GM12873 (cell line): ENCODE measurements around the gene NME9.

ENCODE experiments used
- CTCF ChIP-seq: IDR thresholded peaks from 2 replicates; pipeline ENCODE4 v1.5.1; 2012; ENCODE audit warnings: low read depth, mild to moderate bottlenecking, moderate library complexity, low read length, control low read depth; ENCODE audit not compliant: insufficient read depth; ENCODE audit errors: missing control alignments

Gene NME9

GRCh38 chr3:138310494-138310893 is 19.2 kb downstream of the NME9 start:
- no peak for TF ChIP-seq CTCF

DNA sequence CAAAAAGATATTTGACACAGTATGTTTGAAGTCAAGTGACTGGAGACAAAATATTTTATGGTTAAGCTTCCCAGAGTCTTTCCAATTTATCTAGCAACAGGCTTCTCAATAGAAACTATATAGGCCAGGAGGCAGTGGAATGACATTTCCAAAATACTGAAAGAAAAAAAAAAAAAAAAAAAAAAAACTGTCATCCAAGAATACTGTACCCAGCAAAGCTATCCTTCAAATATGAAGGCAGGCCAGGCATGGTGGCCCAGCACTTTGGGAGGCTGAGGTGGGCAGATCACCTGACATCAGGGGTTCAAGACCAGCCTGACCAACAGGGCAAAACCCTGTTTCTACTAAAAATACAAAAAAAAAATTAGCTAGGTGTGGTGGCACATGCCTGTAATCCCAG is 20.9 kb downstream of the NME9 start:
- TF ChIP-seq CTCF: no peak

- TF ChIP-seq CTCF: no peak
Measured at GRCh38 chr3:138307899-138308298, 21.8 kb downstream of the NME9 start.

DNA sequence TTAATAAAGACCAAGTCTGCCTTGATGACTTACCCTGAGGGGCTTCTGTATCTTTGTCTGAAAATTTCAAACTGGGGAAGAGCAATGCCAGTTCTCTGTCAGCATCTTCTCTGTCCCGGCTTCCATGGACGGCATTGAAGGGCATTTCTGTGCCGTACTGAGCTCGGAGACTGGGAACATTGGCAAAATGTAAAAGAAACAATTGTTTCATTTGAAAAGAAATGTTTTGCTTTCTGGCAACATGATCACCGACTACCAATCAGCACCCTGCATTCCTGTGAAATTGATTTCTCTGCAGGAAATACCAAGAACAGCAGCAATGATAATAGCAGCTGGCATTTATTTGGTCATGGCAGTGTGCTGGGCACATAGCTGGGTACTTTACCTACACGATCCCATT is 26.2 kb downstream of the NME9 start:
- no peak for TF ChIP-seq CTCF

DNA sequence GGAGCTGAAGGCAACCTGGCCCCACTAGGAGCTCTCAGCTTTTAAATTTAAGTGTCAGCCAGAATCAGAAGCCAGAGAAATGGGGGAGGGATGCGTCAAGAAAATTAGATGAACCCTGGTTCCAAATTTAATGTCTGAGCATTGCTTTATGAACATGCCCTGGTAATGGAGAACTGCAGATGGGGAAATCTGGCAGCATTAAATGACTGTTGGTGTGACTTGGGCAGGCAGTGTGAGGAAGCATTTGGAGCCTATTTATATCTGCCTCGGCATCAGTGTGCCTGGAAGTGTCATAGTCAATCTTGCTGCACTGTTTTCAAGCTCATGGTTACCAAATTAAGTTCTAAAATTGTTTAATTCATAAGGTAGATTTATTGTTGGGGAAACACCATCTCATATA is 29.0 kb downstream of the NME9 start:
- no peak for TF ChIP-seq CTCF

DNA sequence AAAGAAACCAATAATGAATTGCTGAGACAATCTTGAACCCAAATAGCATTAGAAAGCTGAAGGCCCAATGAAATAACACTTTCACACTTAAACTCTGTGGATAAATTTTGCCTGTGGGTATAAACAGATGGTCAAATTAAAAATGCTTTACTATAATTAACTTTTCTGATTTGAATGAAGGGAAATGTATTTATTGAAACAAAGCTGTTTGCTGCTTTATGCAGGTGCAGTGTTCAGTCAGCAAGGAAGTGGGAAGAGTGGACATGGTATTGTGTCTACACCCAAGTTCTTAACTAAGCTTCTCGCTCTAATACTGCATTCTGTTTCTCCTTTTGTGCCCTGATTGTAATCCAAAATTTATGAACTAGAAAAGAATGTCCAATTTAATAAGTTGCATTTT is 31.8 kb downstream of the NME9 start:
- TF ChIP-seq CTCF: no peak

DNA sequence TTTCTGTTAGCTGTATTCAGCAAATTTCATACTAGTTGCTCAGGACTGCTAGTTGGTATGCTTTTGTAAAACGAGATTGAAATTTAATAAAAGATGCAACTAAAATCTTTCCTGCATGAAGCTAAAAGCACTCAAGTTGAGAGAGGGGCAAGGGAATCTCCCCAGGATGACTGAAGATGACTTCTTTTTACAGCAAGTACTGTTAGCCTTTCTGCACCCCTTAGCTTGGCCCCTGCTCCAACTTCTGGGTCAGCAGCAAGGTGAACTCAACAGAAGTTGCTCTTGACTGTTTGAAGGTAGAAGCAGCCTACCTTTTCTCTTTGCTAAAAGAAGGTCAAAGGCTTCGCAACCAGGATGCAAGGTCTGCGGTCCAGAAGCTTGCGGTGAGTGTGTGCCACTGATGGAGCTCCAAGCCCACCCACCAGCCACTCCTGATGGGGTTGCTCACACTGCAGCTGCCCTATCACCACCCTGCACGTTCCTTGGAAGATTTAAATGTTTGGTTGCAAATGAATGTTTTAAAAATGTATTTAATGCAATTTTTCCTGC is 32.5 kb downstream of the NME9 start:
- no peak for TF ChIP-seq CTCF
